ENCODE measurements around the gene SLC41A1.

- no peak for TF ChIP-seq TAF1 (IDR thresholded peaks at IDR 0.05; ENCODE audit: low read depth, low read length)
- no peak for TF ChIP-seq POLR2A (IDR thresholded peaks at IDR 0.05; ENCODE audit: low read depth, low read length)
- no peak for TF ChIP-seq POLR2AphosphoS5 (IDR thresholded peaks at IDR 0.05; ENCODE audit: low read depth, low read length)
Observed at GRCh38 chr1:205826995-205827394, 14.0 kb upstream of the SLC41A1 start.

Data from GM12891 (cell line).